Breast epithelium (tissue), 4 donors: ENCODE data around the gene CNNM4. TPM values are rescaled to one million over a fixed set of nuclear protein-coding genes. Genes with fewer than 3 reads are reported as not detected.
A peak's percentile ranks its signal among the peaks of the same experiment; 100 is the strongest.

Experiments
- DNase-seq, 2 donors: peaks; one replicate each; pipeline ENCODE4 v3.0.0-alpha.2; 2019; ENCODE audit warnings: low spot score in 2 of 2
- H3K27ac ChIP-seq, 2 donors: fragments of 200-600 bp; sonication (generic) in 1 of 2; one replicate each; pipeline ENCODE4 v1.5.1; 2016 to 2019; ENCODE audit warnings: mild to moderate bottlenecking in 1 of 2
- H3K27me3 ChIP-seq, 2 donors: fragments of 200-600 bp; sonication (generic) in 1 of 2; one replicate each; pipeline versions ENCODE4 v1.5.1 to v1.6.0; 2017 to 2019; ENCODE audit warnings: control low read depth in 1 of 2, mild to moderate bottlenecking in 1 of 2
- H3K36me3 ChIP-seq: fragments of 200-600 bp; one replicate; pipeline ENCODE4 v1.5.1; 2019
- H3K4me1 ChIP-seq, 2 donors: fragments of 200-600 bp; sonication (generic); one replicate each; pipeline ENCODE4 v1.5.1; 2016 to 2019; ENCODE audit warnings: control low read depth in 1 of 2
- H3K4me3 ChIP-seq, 3 donors: fragments of 200-600 bp; sonication (generic); 1 replicate in 2 of 3; 2 replicates in 1 of 3; pipeline ENCODE4 v1.5.1; 2016 to 2019; ENCODE audit warnings: mild to moderate bottlenecking in 3 of 3, moderate library complexity in 2 of 3
- H3K9me3 ChIP-seq, 2 donors: fragments of 200-600 bp; sonication (generic) in 1 of 2; one replicate each; pipeline ENCODE4 v1.5.1; 2016 to 2019; ENCODE audit warnings: control low read depth in 1 of 2
- CTCF ChIP-seq, 3 donors: fragments of 450-650 bp; IDR thresholded peaks; one replicate each; pipeline ENCODE4 v1.5.1; 2016 to 2017; ENCODE audit warnings: antibody characterized with exemption in 3 of 3, mild to moderate bottlenecking in 3 of 3, moderate library complexity in 3 of 3
- POLR2A ChIP-seq: fragments of 450-650 bp; IDR thresholded peaks from one replicate; pipeline ENCODE4 v1.6.1; 2016; ENCODE audit warnings: antibody characterized with exemption, mild to moderate bottlenecking, moderate library complexity
- POLR2AphosphoS5 ChIP-seq, 3 donors: sonication (generic); formaldehyde crosslinking; IDR thresholded peaks; one replicate each; pipeline ENCODE4 v1.6.1; 2017; ENCODE audit warnings: antibody characterized with exemption in 3 of 3
- intact Hi-C: fragments of 100-400 bp; cut with DNase I; formaldehyde crosslinking; loops from one replicate; pipeline ENCODE4 v1.15.1; 2023; ENCODE audit warnings: low total_unique reads
- total RNA-seq, 3 donors: library from RNA; depleted of rRNA; stranded (reverse); fragments of >200 nt; gene quantifications; one replicate each; pipeline ENCODE4 v1.1.0, GENCODE V29; 2016

CNNM4 gene
- total RNA-seq, 3 donors from 2014 or later: 2.7 to 12.1 (median 9.5) TPM

GRCh38 chr2:96813656-96814055, 53.0 kb downstream of the CNNM4 start:
- H3K27ac ChIP-seq: no peak overlapping the region
- no peak for TF ChIP-seq POLR2A
- no peak for TF ChIP-seq CTCF (IDR thresholded peaks at IDR 0.05)
- no peak for TF ChIP-seq POLR2AphosphoS5 (IDR thresholded peaks at IDR 0.05)
- intact Hi-C loops: no loop called here
- no peaks in the 10 kb centered on the region for H3K27me3 ChIP-seq
- H3K4me3 ChIP-seq: no peak overlapping the region
- H3K9me3 ChIP-seq: no peaks in the 10 kb centered on the region
- peaks cover 3 to 12% of the 10 kb centered on the region in 2 donors for H3K4me1 ChIP-seq
- no peak for DNase-seq
- no peaks in the 10 kb centered on the region for H3K36me3 ChIP-seq

DNA sequence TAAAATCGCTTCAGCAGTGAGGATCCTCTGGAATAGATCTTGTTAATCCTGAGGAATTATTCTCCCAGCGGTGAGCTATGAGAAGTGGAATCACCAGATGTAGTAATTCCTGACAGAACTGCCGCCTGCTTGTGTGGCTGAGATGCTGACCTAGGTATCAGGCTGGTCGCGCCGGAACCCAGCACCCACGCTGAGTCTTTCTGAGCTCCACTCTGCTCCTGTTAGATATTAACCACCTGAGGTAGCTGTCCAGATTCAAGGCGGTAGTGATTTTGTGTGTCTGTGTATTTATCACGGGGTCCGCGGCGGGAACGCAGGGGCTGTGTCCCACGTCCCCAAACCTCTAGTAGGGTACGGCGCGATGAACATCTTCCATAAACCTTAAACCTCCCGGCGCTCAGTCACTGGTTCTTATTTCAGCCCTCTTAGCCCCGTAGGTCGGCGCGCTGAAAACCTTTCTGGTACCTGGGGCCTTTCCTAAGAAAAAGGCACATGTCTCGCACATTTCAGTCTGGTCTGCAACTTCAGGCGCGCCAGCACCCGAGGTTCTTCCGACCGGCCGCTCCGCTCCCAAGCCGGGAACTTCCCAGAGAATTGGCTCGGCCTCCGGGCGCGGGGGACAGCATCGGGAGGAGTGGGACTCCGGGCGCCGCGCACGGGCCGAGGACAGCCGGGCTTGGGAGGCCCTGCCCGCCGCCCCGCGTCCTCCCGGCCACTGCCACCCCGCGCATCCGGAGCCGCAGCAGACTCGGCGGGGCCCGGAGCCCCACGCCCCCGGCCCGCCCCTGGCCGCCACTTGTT, 54.8 kb downstream of the CNNM4 start:
- no peaks in the 10 kb centered on the region for H3K27me3 ChIP-seq
- no peaks in the 10 kb centered on the region for H3K9me3 ChIP-seq
- intact Hi-C loops: no loop called here
- no peaks in the 10 kb centered on the region for H3K36me3 ChIP-seq
- no peak for TF ChIP-seq POLR2AphosphoS5 (IDR thresholded peaks at IDR 0.05)
- no peak for TF ChIP-seq POLR2A
- TF ChIP-seq CTCF (IDR thresholded peaks at IDR 0.05): no peak
- peak in 1 of 2 donors; percentile 32 for DNase-seq
- H3K4me3 ChIP-seq: peak overlapping the region; percentile 78 to 97 (median 84)
- H3K27ac ChIP-seq: peak overlapping the region; percentile 90 to 93
- H3K4me1 ChIP-seq: peaks cover 14 to 18% of the 10 kb centered on the region in 2 donors

GRCh38 chr2:96816127-96816835, 55.6 kb downstream of the CNNM4 start, which contains the start of gene CNNM3:
TSS of gene CNNM3 (plus strand) at chr2:96816268. CDS start at chr2:96816278, 10 bp downstream.
- intact Hi-C loops: no loop called here
- H3K4me1 ChIP-seq: peaks cover 14 to 18% of the 10 kb centered on the region in 2 donors
- DNase-seq: peak; percentile 94 to 96
- H3K27me3 ChIP-seq: no peaks in the 10 kb centered on the region
- H3K4me3 ChIP-seq: peak within 1 kb of the TSS; percentile 78 to 97 (median 84)
- TF ChIP-seq POLR2A (no peak), CTCF (IDR thresholded peaks at IDR 0.05) (peak; percentile 52 to 73 (median 70)), POLR2AphosphoS5 (IDR thresholded peaks at IDR 0.05) (peak; percentile 62 to 80 (median 71))
- no peaks in the 10 kb centered on the region for H3K36me3 ChIP-seq
- H3K27ac ChIP-seq: peak within 1 kb of the TSS; percentile 90 to 93
- no peaks in the 10 kb centered on the region for H3K9me3 ChIP-seq

GRCh38 chr2:96816836-96817702, 56.4 kb downstream of the CNNM4 start:
- intact Hi-C loops: no loop called here
- DNase-seq: no peak
- peak overlapping the region in 1 of 2 donors; percentile 93 for H3K27ac ChIP-seq
- peaks cover 14 to 18% of the 10 kb centered on the region in 2 donors for H3K4me1 ChIP-seq
- peak overlapping the region; percentile 78 to 97 (median 84) for H3K4me3 ChIP-seq
- no peaks in the 10 kb centered on the region for H3K27me3 ChIP-seq
- no peaks in the 10 kb centered on the region for H3K9me3 ChIP-seq
- no peaks in the 10 kb centered on the region for H3K36me3 ChIP-seq
- TF ChIP-seq CTCF (IDR thresholded peaks at IDR 0.05): no peak
- TF ChIP-seq POLR2AphosphoS5 (IDR thresholded peaks at IDR 0.05): no peak
- TF ChIP-seq POLR2A: no peak
